Endodermal cell (in vitro differentiated cells): ENCODE data around the gene IL1F10. TPM values are rescaled to one million over a fixed set of nuclear protein-coding genes. Genes with fewer than 3 reads are reported as not detected.
"Not testable (repeated sequence)": the region's sequence is repeated elsewhere in the genome, so short reads cannot be mapped to it uniquely, and the experiment has no call there.

Experiments
- DNase-seq: peaks from one replicate; pipeline ENCODE4 v3.0.0-alpha.2; 2017
- H3K27ac ChIP-seq: 2 replicates; pipeline ENCODE4 v1.5.1; 2013; ENCODE audit warnings: mild to moderate bottlenecking, low read depth, low read length, moderate library complexity
- H3K27me3 ChIP-seq: 2 replicates; pipeline ENCODE4 v1.6.1; 2013; ENCODE audit warnings: mild to moderate bottlenecking, low read length, moderate library complexity; ENCODE audit not compliant: insufficient read depth, control insufficient read depth, poor library complexity, severe bottlenecking
- H3K36me3 ChIP-seq: 2 replicates; pipeline ENCODE4 v1.7.0; 2013; ENCODE audit warnings: mild to moderate bottlenecking, low read length, moderate library complexity; ENCODE audit not compliant: control insufficient read depth, insufficient read depth
- H3K4me1 ChIP-seq: one replicate; pipeline ENCODE4 v1.7.0; 2013; ENCODE audit warnings: low read length; ENCODE audit not compliant: control insufficient read depth, insufficient read depth
- H3K4me3 ChIP-seq: 2 replicates; pipeline ENCODE4 v1.5.1; 2013; ENCODE audit warnings: mild to moderate bottlenecking, low read length, moderate library complexity
- H3K9ac ChIP-seq: 2 replicates; pipeline ENCODE4 v1.6.1; 2013; ENCODE audit warnings: mild to moderate bottlenecking, low read length, moderate library complexity; ENCODE audit not compliant: poor library complexity, severe bottlenecking; ENCODE audit errors: extremely low read depth
- H3K9me3 ChIP-seq: 2 replicates; pipeline ENCODE4 v1.6.1; 2013; ENCODE audit warnings: mild to moderate bottlenecking, low read length, moderate library complexity; ENCODE audit not compliant: control insufficient read depth
- H3K27ac Mint-ChIP-seq: 2 replicates; pipeline ENCODE4 v1.8.0; 2020; ENCODE audit warnings: mixed read lengths
- H3K27me3 Mint-ChIP-seq: 2 replicates; pipeline ENCODE4 v1.8.0; 2021; ENCODE audit warnings: mild to moderate bottlenecking, mixed read lengths; ENCODE audit not compliant: insufficient read depth
- H3K36me3 Mint-ChIP-seq: 2 replicates; pipeline ENCODE4 v1.8.0; 2020; ENCODE audit warnings: low read depth, mixed read lengths
- H3K4me1 Mint-ChIP-seq: 2 replicates; pipeline ENCODE4 v1.8.0; 2020; ENCODE audit warnings: mixed read lengths
- H3K4me3 Mint-ChIP-seq: 2 replicates; pipeline ENCODE4 v1.8.0; 2020; ENCODE audit warnings: mild to moderate bottlenecking, moderate library complexity, mixed read lengths
- H3K9me3 Mint-ChIP-seq: 2 replicates; pipeline ENCODE4 v1.8.0; 2020; ENCODE audit warnings: mild to moderate bottlenecking, mixed read lengths
- CTCF ChIP-seq: fragments of 200-600 bp; sonication (generic); conservative IDR thresholded peaks from 2 replicates; pipeline ENCODE4 v1.5.0; 2021; ENCODE audit warnings: antibody characterized with exemption, mild to moderate bottlenecking
- whole genome bisulfite sequencing, 2 experiments: methylation state at CpG; one replicate each; pipeline versions ENCODE4 v1.1.5 to v1.1.7; 2013; ENCODE audit warnings: missing lambda C conversion rate in 2 of 2, mixed read lengths in 1 of 2; ENCODE audit not compliant: insufficient coverage in 1 of 2, insufficient read length in 1 of 2; 5-methylcytosine and 5-hydroxymethylcytosine counted together
- total RNA-seq, 2 donors: library from RNA; stranded (reverse); fragmentation: NEBNext Ultra II Directional in 1 of 2; extraction: Animal tissue kit (Norgen Biotek cat#: 25700) in 1 of 2; gene quantifications; 2 replicates in 1 of 2; 3 replicates in 1 of 2; pipeline ENCODE4 v1.2.1, GENCODE V29; 2021

Gene IL1F10
- total RNA-seq, 2 donors from 2014 or later, result not detected

GRCh38 chr2:113096842-113097618 is 29.3 kb downstream of the IL1F10 start:
- not testable (repeated sequence) for H3K36me3 ChIP-seq, H3K27ac Mint-ChIP-seq, H3K9ac ChIP-seq, H3K4me1 ChIP-seq, H3K4me3 Mint-ChIP-seq, DNase-seq, H3K27ac ChIP-seq, H3K36me3 Mint-ChIP-seq, H3K4me1 Mint-ChIP-seq, H3K4me3 ChIP-seq
- Mint-ChIP-seq H3K9me3 (peaks cover 33% of the 10 kb centered on the region), H3K27me3 (peaks cover 19% of the 10 kb centered on the region)
- 80 to 86% methylated on average over 1 to 2 of the region's 2 CpGs for WGBS, 2 experiments
- Histone ChIP-seq H3K9me3 (peaks cover 26% of the 10 kb centered on the region), H3K27me3 (peaks cover 29% of the 10 kb centered on the region)

- no peak for DNase-seq
- H3K27ac ChIP-seq, result no peak overlapping the region
- H3K27me3 Mint-ChIP-seq, result peaks cover 25% of the 10 kb centered on the region
- no peaks in the 10 kb centered on the region for H3K4me1 ChIP-seq
- peaks cover 35% of the 10 kb centered on the region for H3K9me3 ChIP-seq
- H3K36me3 ChIP-seq, result no peaks in the 10 kb centered on the region
- H3K9me3 Mint-ChIP-seq, result peaks cover 43% of the 10 kb centered on the region
- no peak overlapping the region for H3K27ac Mint-ChIP-seq
- H3K36me3 Mint-ChIP-seq, result no peaks in the 10 kb centered on the region
- 92 to 94% methylated on average over 3 to 4 of the region's 4 CpGs for WGBS, 2 experiments
- peaks cover 24% of the 10 kb centered on the region for H3K27me3 ChIP-seq
- TF ChIP-seq CTCF, result no peak
- peaks cover 3% of the 10 kb centered on the region for H3K4me1 Mint-ChIP-seq
- H3K4me3 Mint-ChIP-seq, result no peak overlapping the region
- H3K4me3 ChIP-seq, result no peak overlapping the region
- H3K9ac ChIP-seq, result no peak overlapping the region
These were observed 30.3 kb downstream of the IL1F10 start for GRCh38 chr2:113098041-113098440.

GRCh38 chr2:113098532-113098931 is 30.8 kb downstream of the IL1F10 start:
- H3K4me3 Mint-ChIP-seq, result no peak overlapping the region
- H3K4me1 Mint-ChIP-seq, result peaks cover 3% of the 10 kb centered on the region
- H3K9me3 ChIP-seq, result peaks cover 39% of the 10 kb centered on the region
- H3K4me3 ChIP-seq, result no peak overlapping the region
- H3K36me3 Mint-ChIP-seq, result no peaks in the 10 kb centered on the region
- DNase-seq, result no peak
- WGBS, 2 experiments, result 93 to 100% methylated on average over 1 to 6 of the region's 6 CpGs
- H3K27me3 Mint-ChIP-seq, result peaks cover 26% of the 10 kb centered on the region
- H3K27ac ChIP-seq, result no peak overlapping the region
- H3K9me3 Mint-ChIP-seq, result peaks cover 48% of the 10 kb centered on the region
- no peak overlapping the region for H3K27ac Mint-ChIP-seq
- no peak overlapping the region for H3K9ac ChIP-seq
- peaks cover 24% of the 10 kb centered on the region for H3K27me3 ChIP-seq
- H3K4me1 ChIP-seq, result no peaks in the 10 kb centered on the region
- H3K36me3 ChIP-seq, result no peaks in the 10 kb centered on the region
- no peak for TF ChIP-seq CTCF
